ENCODE results near the gene LIMA1.

The LIMA1 gene

GRCh38 chr12:50246873-50247612, 36.3 kb downstream of the LIMA1 start:
- TF ChIP-seq POLR2A (IDR thresholded peaks at IDR 0.05; ENCODE audit: low read length): no peak
- TF ChIP-seq GATA1 (IDR thresholded peaks at IDR 0.05; ENCODE audit: low read depth, low read length): no peak
- peak; percentile 59 to 81 for DNase-seq

- DNase-seq: peak in 1 of 2 experiments; percentile 51
- TF ChIP-seq POLR2A (IDR thresholded peaks at IDR 0.05; ENCODE audit: low read length): no peak
- TF ChIP-seq GATA1 (IDR thresholded peaks at IDR 0.05; ENCODE audit: low read depth, low read length): no peak
Measured at GRCh38 chr12:50246197-50246865, 37.0 kb downstream of the LIMA1 start.

GRCh38 chr12:50243507-50243906, 39.8 kb downstream of the LIMA1 start:
- TF ChIP-seq GATA1 (IDR thresholded peaks at IDR 0.05; ENCODE audit: low read depth, low read length) (no peak), POLR2A (IDR thresholded peaks at IDR 0.05; ENCODE audit: low read length) (no peak)
- DNase-seq: no peak

- DNase-seq: no peak
- TF ChIP-seq GATA1 (IDR thresholded peaks at IDR 0.05; ENCODE audit: low read depth, low read length): no peak
- TF ChIP-seq POLR2A (IDR thresholded peaks at IDR 0.05; ENCODE audit: low read length): no peak
Measured at GRCh38 chr12:50242751-50243191, 40.5 kb downstream of the LIMA1 start.

- DNase-seq: no peak
- TF ChIP-seq POLR2A (IDR thresholded peaks at IDR 0.05; ENCODE audit: low read length): no peak
- TF ChIP-seq GATA1 (IDR thresholded peaks at IDR 0.05; ENCODE audit: low read depth, low read length): no peak
Measured at GRCh38 chr12:50241178-50241577, 42.1 kb downstream of the LIMA1 start.

GRCh38 chr12:50240792-50241114, 42.6 kb downstream of the LIMA1 start:
- no peak for DNase-seq
- TF ChIP-seq GATA1 (IDR thresholded peaks at IDR 0.05; ENCODE audit: low read depth, low read length) (no peak), POLR2A (IDR thresholded peaks at IDR 0.05; ENCODE audit: low read length) (no peak)

GRCh38 chr12:50240096-50240791, 43.1 kb downstream of the LIMA1 start:
- DNase-seq: no peak
- TF ChIP-seq POLR2A (IDR thresholded peaks at IDR 0.05; ENCODE audit: low read length): no peak
- TF ChIP-seq GATA1 (IDR thresholded peaks at IDR 0.05; ENCODE audit: low read depth, low read length): no peak

GRCh38 chr12:50239355-50239891, 43.9 kb downstream of the LIMA1 start:
- TF ChIP-seq POLR2A (IDR thresholded peaks at IDR 0.05; ENCODE audit: low read length): no peak
- TF ChIP-seq GATA1 (IDR thresholded peaks at IDR 0.05; ENCODE audit: low read depth, low read length): no peak
- no peak for DNase-seq

- peak in 1 of 2 experiments; percentile 6 for DNase-seq
- TF ChIP-seq GATA1 (IDR thresholded peaks at IDR 0.05; ENCODE audit: low read depth, low read length) (no peak), POLR2A (IDR thresholded peaks at IDR 0.05; ENCODE audit: low read length) (no peak)
Measured at GRCh38 chr12:50234347-50234746, 49.0 kb downstream of the LIMA1 start.

GRCh38 chr12:50232771-50233209, 50.5 kb downstream of the LIMA1 start:
- TF ChIP-seq POLR2A (IDR thresholded peaks at IDR 0.05; ENCODE audit: low read length): no peak
- no peak for TF ChIP-seq GATA1 (IDR thresholded peaks at IDR 0.05; ENCODE audit: low read depth, low read length)
- no peak for DNase-seq

- no peak for TF ChIP-seq GATA1 (IDR thresholded peaks at IDR 0.05; ENCODE audit: low read depth, low read length)
- no peak for TF ChIP-seq POLR2A (IDR thresholded peaks at IDR 0.05; ENCODE audit: low read length)
- no peak for DNase-seq
Measured at GRCh38 chr12:50232206-50232605, 51.1 kb downstream of the LIMA1 start.

GRCh38 chr12:50231346-50231745, 52.0 kb downstream of the LIMA1 start:
- DNase-seq: no peak
- TF ChIP-seq GATA1 (IDR thresholded peaks at IDR 0.05; ENCODE audit: low read depth, low read length) (no peak), POLR2A (IDR thresholded peaks at IDR 0.05; ENCODE audit: low read length) (no peak)

- TF ChIP-seq GATA1 (IDR thresholded peaks at IDR 0.05; ENCODE audit: low read depth, low read length): no peak
- TF ChIP-seq POLR2A (IDR thresholded peaks at IDR 0.05; ENCODE audit: low read length): no peak
- DNase-seq: no peak
Measured at GRCh38 chr12:50230217-50230616, 53.1 kb downstream of the LIMA1 start.

Data from erythroblast (primary cell).